HG03439 (cell line): Measurements from ENCODE around the gene PLEKHO2.

Experiments used
- ATAC-seq: cut with Tn5 transposase; IDR thresholded peaks from one replicate; pipeline ENCODE4 v1.9.1; 2021; ENCODE audit warnings: mild to moderate bottlenecking, moderate library complexity; ENCODE audit not compliant: unreplicated experiment

Gene PLEKHO2

DNA sequence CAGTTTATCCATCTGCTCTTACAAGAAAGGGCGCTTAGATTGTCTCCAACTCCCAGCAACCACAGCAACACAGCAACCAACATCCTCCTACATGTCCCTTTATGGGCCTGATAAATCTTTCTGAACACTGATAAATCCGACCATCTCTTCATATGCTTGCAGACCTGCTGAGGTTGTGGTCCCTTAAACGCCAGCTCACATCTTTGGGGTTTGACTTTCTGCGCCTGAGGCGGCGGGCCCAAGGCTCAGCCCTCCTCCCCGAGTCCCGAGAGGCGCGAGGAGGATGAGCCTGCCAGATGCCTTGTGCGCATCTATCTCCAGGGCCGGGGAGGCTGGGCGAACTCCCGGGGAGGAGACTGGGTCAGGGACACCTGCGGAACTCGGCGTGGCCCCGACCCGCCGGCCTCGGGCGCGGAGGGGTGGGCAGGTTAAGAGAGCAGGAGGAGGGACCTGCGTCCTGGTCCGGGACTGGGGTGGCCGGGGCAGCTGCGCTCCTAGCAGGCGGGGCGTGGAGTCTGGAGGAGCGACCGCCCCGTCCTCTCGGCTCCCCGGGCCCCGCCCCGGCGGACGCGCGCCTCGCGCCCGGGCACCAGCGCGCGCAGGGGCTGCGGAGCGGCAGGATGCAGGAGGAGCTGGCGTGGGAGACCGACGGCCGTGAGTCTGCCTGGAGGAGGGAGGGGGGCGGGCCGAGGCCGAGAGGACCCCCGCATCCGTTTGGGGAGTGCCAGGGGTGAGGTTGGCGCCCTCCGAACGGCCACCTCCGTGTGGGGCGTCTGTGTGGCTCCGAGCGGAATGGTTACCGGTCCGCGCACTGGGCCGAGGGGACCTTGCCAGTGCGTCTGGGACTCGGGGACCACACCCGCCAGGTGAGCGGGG lies 69.8 kb downstream of the PLEKHO2 start, which contains the start of gene ANKDD1A:
ANKDD1A (plus strand) TSS at position 592 of the 876 bp plus-strand sequence; CDS start at position 621, 29 bp downstream.
- no peak for ATAC-seq

DNA sequence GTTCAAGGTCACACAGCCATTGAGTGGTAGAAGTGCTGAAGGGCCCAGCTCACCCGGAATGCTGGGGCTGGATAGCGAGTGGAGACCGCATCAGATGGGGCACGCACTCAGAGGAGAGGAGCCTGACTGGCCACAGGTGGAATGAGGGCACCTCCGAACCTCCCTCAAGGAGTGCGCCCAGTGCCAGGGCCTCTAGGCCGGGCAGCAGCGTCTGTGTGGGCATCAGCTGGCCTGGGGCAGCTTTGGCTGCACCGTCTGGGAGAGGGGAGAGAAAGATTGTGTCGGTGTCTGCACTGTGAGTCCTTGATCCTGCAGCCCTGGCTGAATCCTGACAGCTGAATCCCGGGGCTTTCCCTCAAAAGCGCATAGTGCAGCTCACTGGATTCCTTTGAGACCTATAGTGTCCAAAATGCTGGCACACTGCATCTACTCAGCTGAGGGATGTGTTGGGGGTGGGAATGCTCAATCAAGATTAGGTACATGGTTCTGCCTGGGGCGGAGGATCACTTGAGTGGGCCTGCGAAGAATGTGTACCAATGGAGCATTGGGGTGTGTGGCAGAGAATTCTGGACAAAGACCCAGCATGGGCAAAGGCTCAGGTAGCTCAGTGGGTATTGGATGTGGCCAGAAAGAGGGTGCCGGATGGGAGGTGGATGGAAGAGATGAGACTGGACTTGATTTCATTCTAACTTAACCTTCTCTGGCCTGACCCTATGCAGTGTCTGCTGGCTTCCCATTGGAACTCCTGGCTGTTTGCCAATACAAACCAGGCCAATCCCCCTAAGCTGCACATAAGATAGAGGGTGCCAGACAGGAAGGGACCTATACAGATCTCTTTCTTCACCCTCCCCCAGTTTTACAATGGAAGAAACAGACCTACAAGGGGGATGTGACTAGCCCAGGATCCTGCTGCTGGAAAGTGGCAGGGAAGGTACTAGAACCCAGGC lies 70.9 kb downstream of the PLEKHO2 start:
- ATAC-seq: no peak

DNA sequence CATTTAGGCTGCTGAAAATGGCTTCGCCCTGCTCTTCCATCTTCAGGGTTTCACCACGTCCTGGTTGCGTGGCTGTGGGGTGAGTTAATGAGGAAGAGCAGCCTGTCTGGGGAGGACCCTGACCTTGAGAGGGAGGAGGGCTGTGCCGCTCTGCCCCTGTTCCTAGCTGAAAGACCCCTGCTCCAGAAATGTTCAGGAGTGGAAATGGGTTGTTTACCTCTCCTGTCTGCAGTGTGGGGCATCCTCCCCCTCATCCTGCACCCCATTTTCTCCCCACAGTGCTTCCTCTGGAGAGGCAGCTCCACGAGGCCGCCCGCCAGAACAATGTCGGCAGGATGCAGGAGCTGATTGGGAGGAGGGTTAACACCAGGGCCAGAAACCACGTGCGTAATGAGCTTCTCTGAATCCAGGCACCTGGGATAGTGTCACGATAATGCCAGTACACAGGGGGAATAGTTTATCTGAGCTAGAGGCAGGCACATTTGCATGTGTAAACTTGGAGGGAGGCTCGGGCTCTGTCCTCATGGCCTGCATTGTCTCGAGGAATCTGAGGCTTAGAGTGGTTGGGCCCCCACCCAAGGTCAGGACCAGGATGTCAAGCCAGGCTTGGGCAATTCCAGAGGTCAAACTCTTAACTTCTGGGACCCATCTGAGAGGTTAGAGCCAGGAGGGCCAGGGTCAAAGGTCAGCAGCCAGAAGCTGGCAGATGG lies 74.0 kb downstream of the PLEKHO2 start:
- ATAC-seq: no peak

DNA sequence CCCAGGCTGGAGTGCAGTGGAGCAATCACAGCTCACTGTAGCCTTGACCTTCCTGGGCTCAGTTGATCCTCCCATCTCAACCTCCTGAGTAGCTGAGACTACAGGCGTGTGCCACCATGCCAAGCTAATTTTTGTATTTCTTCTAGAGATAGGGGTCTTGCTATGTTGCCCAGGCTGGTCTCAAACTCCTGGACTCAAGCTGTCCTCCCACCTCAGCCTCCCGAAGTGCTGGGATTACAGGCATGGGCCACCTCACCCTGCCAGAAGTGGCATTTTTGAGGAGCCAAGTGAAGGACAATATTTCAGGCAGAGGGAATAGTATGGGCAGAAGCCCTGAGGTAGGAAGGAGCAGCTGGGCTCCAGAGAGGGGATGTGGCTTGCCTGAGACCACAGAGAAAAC lies 74.7 kb downstream of the PLEKHO2 start:
- ATAC-seq: no peak

DNA sequence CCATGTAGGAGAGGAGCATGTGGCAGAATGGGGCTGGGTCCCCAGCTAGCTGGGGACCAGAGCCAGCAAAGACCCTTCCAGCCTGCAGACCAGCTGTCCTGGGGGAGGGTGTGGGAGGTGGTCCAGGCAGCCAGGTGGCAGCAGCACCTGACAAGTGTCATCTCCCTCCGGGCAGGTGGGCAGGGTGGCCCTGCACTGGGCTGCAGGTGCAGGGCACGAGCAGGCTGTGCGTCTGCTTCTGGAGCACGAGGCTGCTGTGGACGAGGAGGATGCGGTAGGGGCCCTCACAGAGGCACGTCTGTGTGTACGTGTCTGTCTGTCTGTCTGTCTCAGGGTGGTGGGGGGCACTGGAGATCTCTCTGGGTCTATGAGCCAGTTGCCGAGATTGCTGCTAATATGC lies 75.5 kb downstream of the PLEKHO2 start:
- no peak for ATAC-seq
